ENCODE data around the gene CD38.

The CD38 gene

GRCh38 chr4:15891312-15891711 lies 113.2 kb downstream of the CD38 start:
- peaks cover 10% of the 10 kb centered on the region for H3K4me1 ChIP-seq (ENCODE audit: insufficient read depth, low read length)
- no peaks in the 10 kb centered on the region for H3K9me3 ChIP-seq (ENCODE audit: low read length)
- H3K36me3 ChIP-seq (ENCODE audit: insufficient read depth, low read length), result no peaks in the 10 kb centered on the region
- no peak overlapping the region for H3K27ac ChIP-seq (ENCODE audit: low read depth, low read length)
- H3K9ac ChIP-seq (ENCODE audit: low read length), result no peak overlapping the region
- no peak overlapping the region for H3K4me3 ChIP-seq (ENCODE audit: low read depth in 1 of 2, low read length in 2 of 2)
- H3K27me3 ChIP-seq (ENCODE audit: control insufficient read depth in 1 of 2, insufficient read depth in 2 of 2, low read length in 2 of 2), result no peaks in the 10 kb centered on the region

- Histone ChIP-seq H3K4me1 (ENCODE audit: insufficient read depth, low read length) (peaks cover 10% of the 10 kb centered on the region), H3K9me3 (ENCODE audit: low read length) (no peaks in the 10 kb centered on the region), H3K9ac (ENCODE audit: low read length) (no peak overlapping the region), H3K27me3 (ENCODE audit: control insufficient read depth in 1 of 2, insufficient read depth in 2 of 2, low read length in 2 of 2) (no peaks in the 10 kb centered on the region), H3K36me3 (ENCODE audit: insufficient read depth, low read length) (no peaks in the 10 kb centered on the region), H3K4me3 (ENCODE audit: low read depth in 1 of 2, low read length in 2 of 2) (no peak overlapping the region), H3K27ac (ENCODE audit: low read depth, low read length) (no peak overlapping the region)
Observed at GRCh38 chr4:15893962-15894361, 115.8 kb downstream of the CD38 start.

GRCh38 chr4:15894393-15894792 lies 116.3 kb downstream of the CD38 start:
- Histone ChIP-seq H3K27ac (ENCODE audit: low read depth, low read length) (no peak overlapping the region), H3K36me3 (ENCODE audit: insufficient read depth, low read length) (no peaks in the 10 kb centered on the region), H3K4me1 (ENCODE audit: insufficient read depth, low read length) (peaks cover 10% of the 10 kb centered on the region)

GRCh38 chr4:15894921-15895916 lies 117.1 kb downstream of the CD38 start:
- no peaks in the 10 kb centered on the region for H3K36me3 ChIP-seq (ENCODE audit: insufficient read depth, low read length)
- peaks cover 10% of the 10 kb centered on the region for H3K4me1 ChIP-seq (ENCODE audit: insufficient read depth, low read length)
- no peak overlapping the region for H3K4me3 ChIP-seq (ENCODE audit: low read depth in 1 of 2, low read length in 2 of 2)
- no peaks in the 10 kb centered on the region for H3K9me3 ChIP-seq (ENCODE audit: low read length)
- H3K27ac ChIP-seq (ENCODE audit: low read depth, low read length), result no peak overlapping the region
- no peak overlapping the region for H3K9ac ChIP-seq (ENCODE audit: low read length)
- H3K27me3 ChIP-seq (ENCODE audit: control insufficient read depth in 1 of 2, insufficient read depth in 2 of 2, low read length in 2 of 2), result no peaks in the 10 kb centered on the region

More at GRCh38 chr4:15894393-15894792, 116.3 kb downstream of the CD38 start:
- no peak overlapping the region for H3K4me3 ChIP-seq (ENCODE audit: low read depth in 1 of 2, low read length in 2 of 2)
- H3K9me3 ChIP-seq (ENCODE audit: low read length), result no peaks in the 10 kb centered on the region
- no peak overlapping the region for H3K9ac ChIP-seq (ENCODE audit: low read length)
- no peaks in the 10 kb centered on the region for H3K27me3 ChIP-seq (ENCODE audit: control insufficient read depth in 1 of 2, insufficient read depth in 2 of 2, low read length in 2 of 2)

- Histone ChIP-seq H3K27me3 (ENCODE audit: control insufficient read depth in 1 of 2, insufficient read depth in 2 of 2, low read length in 2 of 2) (no peaks in the 10 kb centered on the region), H3K4me3 (ENCODE audit: low read depth in 1 of 2, low read length in 2 of 2) (no peak overlapping the region), H3K4me1 (ENCODE audit: insufficient read depth, low read length) (peaks cover 10% of the 10 kb centered on the region), H3K9ac (ENCODE audit: low read length) (no peak overlapping the region), H3K9me3 (ENCODE audit: low read length) (no peaks in the 10 kb centered on the region), H3K36me3 (ENCODE audit: insufficient read depth, low read length) (no peaks in the 10 kb centered on the region), H3K27ac (ENCODE audit: low read depth, low read length) (no peak overlapping the region)
Observed at GRCh38 chr4:15897577-15897976, 119.4 kb downstream of the CD38 start.

- Histone ChIP-seq H3K4me1 (ENCODE audit: insufficient read depth, low read length) (peaks cover 6% of the 10 kb centered on the region), H3K36me3 (ENCODE audit: insufficient read depth, low read length) (no peaks in the 10 kb centered on the region), H3K27ac (ENCODE audit: low read depth, low read length) (no peak overlapping the region), H3K4me3 (ENCODE audit: low read depth in 1 of 2, low read length in 2 of 2) (no peak overlapping the region), H3K9me3 (ENCODE audit: low read length) (no peaks in the 10 kb centered on the region), H3K27me3 (ENCODE audit: control insufficient read depth in 1 of 2, insufficient read depth in 2 of 2, low read length in 2 of 2) (no peaks in the 10 kb centered on the region), H3K9ac (ENCODE audit: low read length) (no peak overlapping the region)
Observed at GRCh38 chr4:15898902-15899301, 120.8 kb downstream of the CD38 start.

- Histone ChIP-seq H3K4me3 (ENCODE audit: low read depth in 1 of 2, low read length in 2 of 2) (no peak overlapping the region), H3K9ac (ENCODE audit: low read length) (no peak overlapping the region)
Observed at GRCh38 chr4:15899511-15899910, 121.4 kb downstream of the CD38 start.

GRCh38 chr4:15901007-15901406 lies 122.9 kb downstream of the CD38 start:
- H3K36me3 ChIP-seq (ENCODE audit: insufficient read depth, low read length), result no peaks in the 10 kb centered on the region
- H3K9me3 ChIP-seq (ENCODE audit: low read length), result no peaks in the 10 kb centered on the region
- H3K9ac ChIP-seq (ENCODE audit: low read length), result no peak overlapping the region
- no peak overlapping the region for H3K27ac ChIP-seq (ENCODE audit: low read depth, low read length)
- H3K27me3 ChIP-seq (ENCODE audit: control insufficient read depth in 1 of 2, insufficient read depth in 2 of 2, low read length in 2 of 2), result no peaks in the 10 kb centered on the region
- H3K4me1 ChIP-seq (ENCODE audit: insufficient read depth, low read length), result no peaks in the 10 kb centered on the region
- H3K4me3 ChIP-seq (ENCODE audit: low read depth in 1 of 2, low read length in 2 of 2), result no peak overlapping the region

More at GRCh38 chr4:15899511-15899910, 121.4 kb downstream of the CD38 start:
- no peaks in the 10 kb centered on the region for H3K36me3 ChIP-seq (ENCODE audit: insufficient read depth, low read length)
- no peaks in the 10 kb centered on the region for H3K4me1 ChIP-seq (ENCODE audit: insufficient read depth, low read length)
- H3K27ac ChIP-seq (ENCODE audit: low read depth, low read length), result no peak overlapping the region
- H3K27me3 ChIP-seq (ENCODE audit: control insufficient read depth in 1 of 2, insufficient read depth in 2 of 2, low read length in 2 of 2), result no peaks in the 10 kb centered on the region
- no peaks in the 10 kb centered on the region for H3K9me3 ChIP-seq (ENCODE audit: low read length)

GRCh38 chr4:15901998-15902397 lies 123.9 kb downstream of the CD38 start:
- Histone ChIP-seq H3K36me3 (ENCODE audit: insufficient read depth, low read length) (no peaks in the 10 kb centered on the region), H3K4me3 (ENCODE audit: low read depth in 1 of 2, low read length in 2 of 2) (no peak overlapping the region), H3K9me3 (ENCODE audit: low read length) (no peaks in the 10 kb centered on the region), H3K4me1 (ENCODE audit: insufficient read depth, low read length) (no peaks in the 10 kb centered on the region), H3K27ac (ENCODE audit: low read depth, low read length) (no peak overlapping the region), H3K9ac (ENCODE audit: low read length) (no peak overlapping the region), H3K27me3 (ENCODE audit: control insufficient read depth in 1 of 2, insufficient read depth in 2 of 2, low read length in 2 of 2) (no peaks in the 10 kb centered on the region)

GRCh38 chr4:15902746-15903145 lies 124.6 kb downstream of the CD38 start:
- no peak overlapping the region for H3K9ac ChIP-seq (ENCODE audit: low read length)
- H3K9me3 ChIP-seq (ENCODE audit: low read length), result no peaks in the 10 kb centered on the region
- no peaks in the 10 kb centered on the region for H3K27me3 ChIP-seq (ENCODE audit: control insufficient read depth in 1 of 2, insufficient read depth in 2 of 2, low read length in 2 of 2)
- H3K27ac ChIP-seq (ENCODE audit: low read depth, low read length), result no peak overlapping the region
- no peaks in the 10 kb centered on the region for H3K4me1 ChIP-seq (ENCODE audit: insufficient read depth, low read length)
- no peak overlapping the region for H3K4me3 ChIP-seq (ENCODE audit: low read depth in 1 of 2, low read length in 2 of 2)
- H3K36me3 ChIP-seq (ENCODE audit: insufficient read depth, low read length), result no peaks in the 10 kb centered on the region

All from muscle layer of colon (tissue), 2 donors.